HEK293T (cell line): ENCODE results near the gene STAB2.

Source experiments
- BHLHE40 ChIP-seq: fragments of 450-650 bp; IDR thresholded peaks from 2 replicates; pipeline ENCODE4 v1.6.1; 2016; ENCODE audit warnings: mild to moderate bottlenecking, moderate library complexity, borderline replicate concordance
- FOXA1 ChIP-seq: fragments of 450-650 bp; IDR thresholded peaks from 2 replicates; pipeline ENCODE4 v1.6.1; 2016; ENCODE audit warnings: mild to moderate bottlenecking
- SP1 ChIP-seq: fragments of 450-650 bp; IDR thresholded peaks from 2 replicates; pipeline ENCODE4 v1.6.1; 2017

DNA sequence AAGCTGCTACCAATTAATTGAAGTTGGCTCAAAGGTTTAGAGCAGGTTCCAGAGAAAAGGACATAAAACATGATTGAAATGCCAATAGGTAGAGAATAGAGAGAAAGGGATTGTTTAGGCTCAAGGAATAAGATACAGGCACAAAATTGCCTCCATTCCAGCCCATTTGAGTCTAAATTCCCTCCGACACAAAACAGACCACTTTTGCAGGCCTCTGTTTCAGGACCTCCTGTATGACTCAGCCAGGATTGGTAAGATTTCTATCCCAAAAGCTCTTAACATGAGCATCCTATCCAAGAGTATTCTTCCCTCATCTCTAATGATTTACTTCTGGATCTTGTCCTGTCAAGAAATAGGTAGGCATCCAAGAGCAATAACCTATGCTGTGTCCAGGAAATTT is 123.5 kb downstream of the STAB2 start:
- TF ChIP-seq FOXA1 (no peak), SP1 (no peak), BHLHE40 (no peak)
